ENCODE measurements around the gene SCARF2. TPM values are rescaled to one million over a fixed set of nuclear protein-coding genes. Genes with fewer than 3 reads are reported as not detected.

SCARF2 gene
- total and polyA plus RNA-seq, 2 experiments from 2014 or later, result 1.8 to 16.6 TPM

GRCh38 chr22:20434773-20435172, 2.9 kb downstream of the SCARF2 start:
- Mint-ChIP-seq H3K27me3 (ENCODE audit: insufficient read depth, low read depth, poor library complexity) (peaks cover 82% of the 10 kb centered on the region), H3K9me3 (no peaks in the 10 kb centered on the region; the same call in 1 of the 3 replicates), H3K4me1 (peaks cover 10% of the 10 kb centered on the region), H3K4me3 (peak overlapping the region; percentile 31; the same call in 1 of the 3 replicates), H3K36me3 (ENCODE audit: low read depth) (peaks cover 3% of the 10 kb centered on the region; the same call in 1 of the 3 replicates), H3K27ac (no peak overlapping the region)
- TF ChIP-seq, protein P1, sequence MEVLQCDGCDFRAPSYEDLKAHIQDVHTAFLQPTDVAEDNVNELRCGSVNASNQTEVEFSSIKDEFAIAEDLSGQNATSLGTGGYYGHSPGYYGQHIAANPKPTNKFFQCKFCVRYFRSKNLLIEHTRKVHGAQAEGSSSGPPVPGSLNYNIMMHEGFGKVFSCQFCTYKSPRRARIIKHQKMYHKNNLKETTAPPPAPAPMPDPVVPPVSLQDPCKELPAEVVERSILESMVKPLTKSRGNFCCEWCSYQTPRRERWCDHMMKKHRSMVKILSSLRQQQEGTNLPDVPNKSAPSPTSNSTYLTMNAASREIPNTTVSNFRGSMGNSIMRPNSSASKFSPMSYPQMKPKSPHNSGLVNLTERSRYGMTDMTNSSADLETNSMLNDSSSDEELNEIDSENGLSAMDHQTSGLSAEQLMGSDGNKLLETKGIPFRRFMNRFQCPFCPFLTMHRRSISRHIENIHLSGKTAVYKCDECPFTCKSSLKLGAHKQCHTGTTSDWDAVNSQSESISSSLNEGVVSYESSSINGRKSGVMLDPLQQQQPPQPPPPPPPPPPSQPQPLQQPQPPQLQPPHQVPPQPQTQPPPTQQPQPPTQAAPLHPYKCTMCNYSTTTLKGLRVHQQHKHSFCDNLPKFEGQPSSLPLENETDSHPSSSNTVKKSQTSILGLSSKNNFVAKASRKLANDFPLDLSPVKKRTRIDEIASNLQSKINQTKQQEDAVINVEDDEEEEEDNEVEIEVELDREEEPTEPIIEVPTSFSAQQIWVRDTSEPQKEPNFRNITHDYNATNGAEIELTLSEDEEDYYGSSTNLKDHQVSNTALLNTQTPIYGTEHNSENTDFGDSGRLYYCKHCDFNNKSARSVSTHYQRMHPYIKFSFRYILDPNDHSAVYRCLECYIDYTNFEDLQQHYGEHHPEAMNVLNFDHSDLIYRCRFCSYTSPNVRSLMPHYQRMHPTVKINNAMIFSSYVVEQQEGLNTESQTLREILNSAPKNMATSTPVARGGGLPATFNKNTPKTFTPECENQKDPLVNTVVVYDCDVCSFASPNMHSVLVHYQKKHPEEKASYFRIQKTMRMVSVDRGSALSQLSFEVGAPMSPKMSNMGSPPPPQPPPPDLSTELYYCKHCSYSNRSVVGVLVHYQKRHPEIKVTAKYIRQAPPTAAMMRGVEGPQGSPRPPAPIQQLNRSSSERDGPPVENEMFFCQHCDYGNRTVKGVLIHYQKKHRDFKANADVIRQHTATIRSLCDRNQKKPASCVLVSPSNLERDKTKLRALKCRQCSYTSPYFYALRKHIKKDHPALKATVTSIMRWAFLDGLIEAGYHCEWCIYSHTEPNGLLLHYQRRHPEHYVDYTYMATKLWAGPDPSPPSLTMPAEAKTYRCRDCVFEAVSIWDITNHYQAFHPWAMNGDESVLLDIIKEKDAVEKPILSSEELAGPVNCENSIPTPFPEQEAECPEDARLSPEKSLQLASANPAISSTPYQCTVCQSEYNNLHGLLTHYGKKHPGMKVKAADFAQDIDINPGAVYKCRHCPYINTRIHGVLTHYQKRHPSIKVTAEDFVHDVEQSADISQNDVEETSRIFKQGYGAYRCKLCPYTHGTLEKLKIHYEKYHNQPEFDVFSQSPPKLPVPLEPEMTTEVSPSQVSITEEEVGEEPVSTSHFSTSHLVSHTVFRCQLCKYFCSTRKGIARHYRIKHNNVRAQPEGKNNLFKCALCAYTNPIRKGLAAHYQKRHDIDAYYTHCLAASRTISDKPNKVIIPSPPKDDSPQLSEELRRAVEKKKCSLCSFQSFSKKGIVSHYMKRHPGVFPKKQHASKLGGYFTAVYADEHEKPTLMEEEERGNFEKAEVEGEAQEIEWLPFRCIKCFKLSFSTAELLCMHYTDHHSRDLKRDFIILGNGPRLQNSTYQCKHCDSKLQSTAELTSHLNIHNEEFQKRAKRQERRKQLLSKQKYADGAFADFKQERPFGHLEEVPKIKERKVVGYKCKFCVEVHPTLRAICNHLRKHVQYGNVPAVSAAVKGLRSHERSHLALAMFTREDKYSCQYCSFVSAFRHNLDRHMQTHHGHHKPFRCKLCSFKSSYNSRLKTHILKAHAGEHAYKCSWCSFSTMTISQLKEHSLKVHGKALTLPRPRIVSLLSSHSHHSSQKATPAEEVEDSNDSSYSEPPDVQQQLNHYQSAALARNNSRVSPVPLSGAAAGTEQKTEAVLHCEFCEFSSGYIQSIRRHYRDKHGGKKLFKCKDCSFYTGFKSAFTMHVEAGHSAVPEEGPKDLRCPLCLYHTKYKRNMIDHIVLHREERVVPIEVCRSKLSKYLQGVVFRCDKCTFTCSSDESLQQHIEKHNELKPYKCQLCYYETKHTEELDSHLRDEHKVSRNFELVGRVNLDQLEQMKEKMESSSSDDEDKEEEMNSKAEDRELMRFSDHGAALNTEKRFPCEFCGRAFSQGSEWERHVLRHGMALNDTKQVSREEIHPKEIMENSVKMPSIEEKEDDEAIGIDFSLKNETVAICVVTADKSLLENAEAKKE (CRISPR knock-in tag; IDR thresholded peaks at IDR 0.05), result no peak
- no peak for TF ChIP-seq ZNF114 (CRISPR knock-in tag; IDR thresholded peaks at IDR 0.05)
- no peak for TF ChIP-seq NANOG (IDR thresholded peaks at IDR 0.05; ENCODE audit: borderline replicate concordance)
- TF ChIP-seq, protein P2, sequence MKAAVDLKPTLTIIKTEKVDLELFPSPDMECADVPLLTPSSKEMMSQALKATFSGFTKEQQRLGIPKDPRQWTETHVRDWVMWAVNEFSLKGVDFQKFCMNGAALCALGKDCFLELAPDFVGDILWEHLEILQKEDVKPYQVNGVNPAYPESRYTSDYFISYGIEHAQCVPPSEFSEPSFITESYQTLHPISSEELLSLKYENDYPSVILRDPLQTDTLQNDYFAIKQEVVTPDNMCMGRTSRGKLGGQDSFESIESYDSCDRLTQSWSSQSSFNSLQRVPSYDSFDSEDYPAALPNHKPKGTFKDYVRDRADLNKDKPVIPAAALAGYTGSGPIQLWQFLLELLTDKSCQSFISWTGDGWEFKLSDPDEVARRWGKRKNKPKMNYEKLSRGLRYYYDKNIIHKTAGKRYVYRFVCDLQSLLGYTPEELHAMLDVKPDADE (IDR thresholded peaks at IDR 0.05), result no peak
- no peak for TF ChIP-seq CTCF (conservative IDR thresholded peaks at IDR 0.05; ENCODE audit: low read depth in 2 of 2)
- TF ChIP-seq CREB1 (CRISPR knock-in tag; IDR thresholded peaks at IDR 0.05; ENCODE audit: low read depth), result no peak
- no peak for TF ChIP-seq JUNB (IDR thresholded peaks at IDR 0.05; ENCODE audit: unreplicated experiment)
- TF ChIP-seq POLR2AphosphoS5 (IDR thresholded peaks at IDR 0.05; ENCODE audit: low read depth), result no peak
- TF ChIP-seq ZNF331 (CRISPR knock-in tag; IDR thresholded peaks at IDR 0.05; ENCODE audit: low read depth), result no peak
- TF ChIP-seq EZH2phosphoT487 (IDR thresholded peaks at IDR 0.05; ENCODE audit: unreplicated experiment), result no peak
- TF ChIP-seq, protein P3, sequence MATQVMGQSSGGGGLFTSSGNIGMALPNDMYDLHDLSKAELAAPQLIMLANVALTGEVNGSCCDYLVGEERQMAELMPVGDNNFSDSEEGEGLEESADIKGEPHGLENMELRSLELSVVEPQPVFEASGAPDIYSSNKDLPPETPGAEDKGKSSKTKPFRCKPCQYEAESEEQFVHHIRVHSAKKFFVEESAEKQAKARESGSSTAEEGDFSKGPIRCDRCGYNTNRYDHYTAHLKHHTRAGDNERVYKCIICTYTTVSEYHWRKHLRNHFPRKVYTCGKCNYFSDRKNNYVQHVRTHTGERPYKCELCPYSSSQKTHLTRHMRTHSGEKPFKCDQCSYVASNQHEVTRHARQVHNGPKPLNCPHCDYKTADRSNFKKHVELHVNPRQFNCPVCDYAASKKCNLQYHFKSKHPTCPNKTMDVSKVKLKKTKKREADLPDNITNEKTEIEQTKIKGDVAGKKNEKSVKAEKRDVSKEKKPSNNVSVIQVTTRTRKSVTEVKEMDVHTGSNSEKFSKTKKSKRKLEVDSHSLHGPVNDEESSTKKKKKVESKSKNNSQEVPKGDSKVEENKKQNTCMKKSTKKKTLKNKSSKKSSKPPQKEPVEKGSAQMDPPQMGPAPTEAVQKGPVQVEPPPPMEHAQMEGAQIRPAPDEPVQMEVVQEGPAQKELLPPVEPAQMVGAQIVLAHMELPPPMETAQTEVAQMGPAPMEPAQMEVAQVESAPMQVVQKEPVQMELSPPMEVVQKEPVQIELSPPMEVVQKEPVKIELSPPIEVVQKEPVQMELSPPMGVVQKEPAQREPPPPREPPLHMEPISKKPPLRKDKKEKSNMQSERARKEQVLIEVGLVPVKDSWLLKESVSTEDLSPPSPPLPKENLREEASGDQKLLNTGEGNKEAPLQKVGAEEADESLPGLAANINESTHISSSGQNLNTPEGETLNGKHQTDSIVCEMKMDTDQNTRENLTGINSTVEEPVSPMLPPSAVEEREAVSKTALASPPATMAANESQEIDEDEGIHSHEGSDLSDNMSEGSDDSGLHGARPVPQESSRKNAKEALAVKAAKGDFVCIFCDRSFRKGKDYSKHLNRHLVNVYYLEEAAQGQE (IDR thresholded peaks at IDR 0.05; ENCODE audit: unreplicated experiment), result no peak
- TF ChIP-seq EZH2 (IDR thresholded peaks at IDR 0.05; ENCODE audit: low read depth, unreplicated experiment), result no peak
- TF ChIP-seq STAT1 (IDR thresholded peaks at IDR 0.05; ENCODE audit: unreplicated experiment), result no peak
- Histone ChIP-seq H3K79me2 (replicated peaks; ENCODE audit: insufficient read depth) (peaks cover 9% of the 10 kb centered on the region), H3K4me1 (ENCODE audit: insufficient read depth) (peaks cover 11% of the 10 kb centered on the region; the same call in 1 of the 2 replicates), H3K4me2 (no peak overlapping the region), H4K20me1 (replicated peaks; ENCODE audit: insufficient read depth) (peaks cover 8% of the 10 kb centered on the region; the same call in 1 of the 2 replicates), H3F3A (replicated peaks; ENCODE audit: low read depth) (0 out of 2 replicates have a peak, but pooled peaks cover 13% of the 10 kb centered on the region), H3K36me3 (ENCODE audit: insufficient read depth) (no peaks in the 10 kb centered on the region), H2AFZ (no peak overlapping the region), H3K4me3 (no peak overlapping the region), H3K27me3 (ENCODE audit: insufficient read depth) (peaks cover 96% of the 10 kb centered on the region), H3K9me2 (ENCODE audit: insufficient read depth) (no peaks in the 10 kb centered on the region), H3K27ac (ENCODE audit: low read depth) (no peak overlapping the region)
- no peak for ATAC-seq
- DNase-seq (ENCODE audit: low spot score), result no peak

All from GM23338 (cell line).